ENCODE measurements around the gene PREX1. TPM values are rescaled to one million over a fixed set of nuclear protein-coding genes. Genes with fewer than 3 reads are reported as not detected.
A peak's percentile ranks its signal among the peaks of the same experiment; 100 is the strongest.

Gene PREX1
- total RNA-seq, 1 donor from 2014 or later: 17.7 TPM

DNA sequence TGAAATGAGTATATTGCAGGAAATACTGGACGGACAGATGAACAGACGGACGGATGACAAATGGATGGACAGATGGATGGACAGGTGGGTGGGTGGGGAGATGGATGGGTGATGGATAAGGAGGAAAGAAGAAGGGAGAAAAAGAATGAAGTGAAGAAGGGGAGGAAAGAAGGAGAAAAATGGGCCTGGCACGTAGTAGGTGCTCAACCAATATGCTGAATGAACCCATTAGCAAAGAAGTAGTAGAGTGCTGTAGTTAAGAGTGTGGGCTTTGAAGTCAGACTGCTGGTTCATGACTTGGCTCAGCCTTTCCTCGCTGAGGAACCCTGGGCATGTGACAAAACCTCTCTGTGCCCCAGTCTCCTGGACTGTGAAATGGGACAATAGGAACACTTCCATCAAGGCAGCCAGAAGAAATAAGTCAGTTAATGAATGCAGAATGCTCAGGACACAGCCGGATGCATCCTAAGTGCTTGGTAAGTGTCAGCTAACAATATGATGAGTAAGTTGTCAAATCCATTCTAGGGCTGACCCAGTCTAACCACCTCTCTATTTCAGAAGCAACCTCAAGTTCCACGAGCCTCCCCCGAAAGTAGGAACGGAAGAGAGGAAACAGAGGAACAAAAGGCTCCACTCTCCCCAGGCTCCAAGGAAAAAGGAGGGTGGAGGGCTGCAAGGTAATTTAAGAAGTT lies 37.9 kb downstream of the PREX1 start:
- intact Hi-C loops (cut with DNase I): loop anchor here (5.0 kb wide), 1 partner anchor 1557 kb away; no protein-coding TSS in a partner anchor
- DNase-seq (ENCODE audit: extremely low spot score in 2 of 2): no peak
- no peaks in the 10 kb centered on the region for H3K36me3 ChIP-seq
- no peaks in the 10 kb centered on the region for H3K9me3 ChIP-seq
- peaks cover 24% of the 10 kb centered on the region for H3K4me1 ChIP-seq
- H3K4me3 ChIP-seq: no peak overlapping the region
- no peak overlapping the region for H3K27ac ChIP-seq
- TF ChIP-seq POLR2A (IDR thresholded peaks at IDR 0.05): no peak
- TF ChIP-seq POLR2AphosphoS5 (IDR thresholded peaks at IDR 0.05; ENCODE audit: insufficient read depth in 1 of 2, low read depth in 1 of 2): no peak
- TF ChIP-seq, protein P1, sequence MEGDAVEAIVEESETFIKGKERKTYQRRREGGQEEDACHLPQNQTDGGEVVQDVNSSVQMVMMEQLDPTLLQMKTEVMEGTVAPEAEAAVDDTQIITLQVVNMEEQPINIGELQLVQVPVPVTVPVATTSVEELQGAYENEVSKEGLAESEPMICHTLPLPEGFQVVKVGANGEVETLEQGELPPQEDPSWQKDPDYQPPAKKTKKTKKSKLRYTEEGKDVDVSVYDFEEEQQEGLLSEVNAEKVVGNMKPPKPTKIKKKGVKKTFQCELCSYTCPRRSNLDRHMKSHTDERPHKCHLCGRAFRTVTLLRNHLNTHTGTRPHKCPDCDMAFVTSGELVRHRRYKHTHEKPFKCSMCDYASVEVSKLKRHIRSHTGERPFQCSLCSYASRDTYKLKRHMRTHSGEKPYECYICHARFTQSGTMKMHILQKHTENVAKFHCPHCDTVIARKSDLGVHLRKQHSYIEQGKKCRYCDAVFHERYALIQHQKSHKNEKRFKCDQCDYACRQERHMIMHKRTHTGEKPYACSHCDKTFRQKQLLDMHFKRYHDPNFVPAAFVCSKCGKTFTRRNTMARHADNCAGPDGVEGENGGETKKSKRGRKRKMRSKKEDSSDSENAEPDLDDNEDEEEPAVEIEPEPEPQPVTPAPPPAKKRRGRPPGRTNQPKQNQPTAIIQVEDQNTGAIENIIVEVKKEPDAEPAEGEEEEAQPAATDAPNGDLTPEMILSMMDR (IDR thresholded peaks at IDR 0.05): no peak
- no peaks in the 10 kb centered on the region for H3K27me3 ChIP-seq

DNA sequence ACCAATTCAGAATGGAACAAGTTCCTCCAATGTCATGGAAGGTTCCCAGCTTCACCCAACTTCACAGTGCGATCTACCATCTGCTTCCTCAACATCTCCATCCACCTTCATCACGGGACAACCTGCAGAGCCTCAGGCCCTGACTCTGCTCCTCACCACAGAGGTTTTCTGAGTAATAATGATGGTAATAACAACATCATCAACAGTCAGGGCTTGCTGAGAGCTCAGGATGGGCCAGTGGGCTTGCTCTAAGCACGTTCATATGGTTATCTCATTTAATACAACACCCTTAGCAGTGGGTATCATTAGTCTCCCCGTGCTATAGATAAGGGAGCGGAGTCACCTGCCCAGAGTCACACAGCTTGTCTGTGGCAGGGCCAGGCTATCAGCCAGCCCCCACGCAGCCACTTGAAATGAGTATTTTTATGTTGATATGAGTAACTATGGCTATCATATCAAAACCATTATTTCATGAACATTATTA lies 38.6 kb downstream of the PREX1 start:
- H3K4me1 ChIP-seq: peaks cover 24% of the 10 kb centered on the region
- no peak for DNase-seq (ENCODE audit: extremely low spot score in 2 of 2)
- no peaks in the 10 kb centered on the region for H3K36me3 ChIP-seq
- H3K9me3 ChIP-seq: no peaks in the 10 kb centered on the region
- TF ChIP-seq POLR2A (IDR thresholded peaks at IDR 0.05): no peak
- TF ChIP-seq, protein P1 (IDR thresholded peaks at IDR 0.05): no peak
- no peak for TF ChIP-seq POLR2AphosphoS5 (IDR thresholded peaks at IDR 0.05; ENCODE audit: insufficient read depth in 1 of 2, low read depth in 1 of 2)
- intact Hi-C loops (cut with DNase I): no loop called here
- H3K4me3 ChIP-seq: no peak overlapping the region
- no peak overlapping the region for H3K27ac ChIP-seq
- no peaks in the 10 kb centered on the region for H3K27me3 ChIP-seq

DNA sequence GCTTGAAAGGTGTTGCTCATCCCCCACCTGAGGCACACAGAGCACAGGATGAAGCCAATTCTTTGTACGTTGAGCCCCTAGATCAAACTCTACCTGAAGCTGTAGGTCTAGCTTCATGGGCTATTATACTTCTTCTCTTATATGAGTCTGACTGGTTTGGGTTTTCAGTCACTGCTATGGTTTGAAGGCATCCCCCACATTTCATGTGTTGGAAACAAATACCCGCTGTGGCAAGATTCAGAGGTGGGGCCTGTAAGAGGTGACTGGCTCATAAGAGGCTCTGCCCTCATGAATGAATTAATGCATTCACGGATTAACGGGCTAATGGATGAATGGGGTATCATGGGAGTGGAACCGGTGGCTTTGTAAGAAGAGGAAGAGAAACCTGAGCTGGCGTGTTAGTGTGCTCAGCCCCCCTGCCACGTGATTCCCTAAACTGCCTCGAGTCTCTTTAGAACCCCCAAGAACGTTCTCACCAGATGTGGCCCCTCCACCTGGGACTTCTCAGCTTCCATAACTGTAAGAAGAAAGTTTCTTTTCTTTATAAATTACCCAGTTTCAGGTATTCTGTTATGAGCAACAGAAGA lies 39.2 kb downstream of the PREX1 start:
- H3K9me3 ChIP-seq: no peaks in the 10 kb centered on the region
- H3K27me3 ChIP-seq: no peaks in the 10 kb centered on the region
- no peak overlapping the region for H3K4me3 ChIP-seq
- H3K4me1 ChIP-seq: peaks cover 29% of the 10 kb centered on the region
- intact Hi-C loops (cut with DNase I): no loop called here
- DNase-seq (ENCODE audit: extremely low spot score in 2 of 2): no peak
- H3K27ac ChIP-seq: peak overlapping the region; percentile 45
- TF ChIP-seq POLR2AphosphoS5 (IDR thresholded peaks at IDR 0.05; ENCODE audit: insufficient read depth in 1 of 2, low read depth in 1 of 2) (no peak), POLR2A (IDR thresholded peaks at IDR 0.05) (no peak)
- TF ChIP-seq, protein P1 (IDR thresholded peaks at IDR 0.05): no peak
- no peaks in the 10 kb centered on the region for H3K36me3 ChIP-seq

DNA sequence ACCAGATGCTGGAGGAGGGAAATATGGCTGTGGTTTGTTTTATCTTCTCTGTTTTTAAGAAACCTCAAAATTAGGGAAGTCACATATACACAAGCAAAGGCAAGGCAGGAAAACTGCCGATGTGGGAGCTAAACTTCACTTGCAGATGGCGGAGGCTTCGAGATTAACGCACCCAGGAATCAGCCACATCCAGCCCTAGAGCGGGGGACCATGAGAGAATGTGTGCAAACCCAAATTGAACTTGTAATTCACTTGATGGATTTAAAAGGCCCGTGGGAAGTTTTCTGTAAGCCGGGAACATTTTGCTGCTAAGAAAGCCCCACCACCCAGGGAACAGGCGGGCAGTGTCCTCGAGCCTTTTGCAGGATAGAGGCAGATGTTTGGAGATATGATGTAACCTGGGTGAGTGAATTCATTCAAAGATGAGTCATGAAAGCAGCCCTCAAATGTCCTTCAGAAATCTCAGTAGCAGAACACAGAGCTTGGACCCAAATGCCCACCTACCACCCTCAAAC lies 39.9 kb downstream of the PREX1 start:
- H3K27me3 ChIP-seq: no peaks in the 10 kb centered on the region
- H3K27ac ChIP-seq: peak overlapping the region; percentile 45
- intact Hi-C loops (cut with DNase I): no loop called here
- TF ChIP-seq, protein P1 (IDR thresholded peaks at IDR 0.05): no peak
- TF ChIP-seq POLR2A (IDR thresholded peaks at IDR 0.05): no peak
- TF ChIP-seq POLR2AphosphoS5 (IDR thresholded peaks at IDR 0.05; ENCODE audit: insufficient read depth in 1 of 2, low read depth in 1 of 2): no peak
- no peak overlapping the region for H3K4me3 ChIP-seq
- no peak for DNase-seq (ENCODE audit: extremely low spot score in 2 of 2)
- H3K4me1 ChIP-seq: peaks cover 29% of the 10 kb centered on the region
- no peaks in the 10 kb centered on the region for H3K36me3 ChIP-seq
- no peaks in the 10 kb centered on the region for H3K9me3 ChIP-seq

Measured in vagina (tissue), 2 donors.